GM23338 (cell line): Measurements from ENCODE around the gene CADPS. TPM values are rescaled to one million over a fixed set of nuclear protein-coding genes. Genes with fewer than 3 reads are reported as not detected.

Experiments used
- CTCF ChIP-seq, 2 experiments: fragments of 200-600 bp in 1 of 2; sonication (generic) in 1 of 2; conservative IDR thresholded peaks; 2 replicates each; pipeline versions ENCODE4 v1.5.1 to v1.6.1; 2016 to 2017; ENCODE audit warnings: antibody characterized with exemption in 2 of 2, low read depth in 2 of 2, mild to moderate bottlenecking in 2 of 2, moderate library complexity in 1 of 2
- EZH2 ChIP-seq: fragments of 200-600 bp; sonication (generic); IDR thresholded peaks from one replicate; pipeline ENCODE4 v1.8.0; 2017; ENCODE audit warnings: antibody characterized with exemption, mild to moderate bottlenecking, low read depth; ENCODE audit not compliant: unreplicated experiment
- EZH2phosphoT487 ChIP-seq: fragments of 200-600 bp; sonication (generic); IDR thresholded peaks from one replicate; pipeline ENCODE4 v1.8.1; 2018; ENCODE audit warnings: antibody characterized with exemption; ENCODE audit not compliant: unreplicated experiment
- POLR2AphosphoS5 ChIP-seq: IDR thresholded peaks from 2 replicates; pipeline ENCODE4 v1.6.1; 2016; ENCODE audit warnings: antibody characterized with exemption, low read depth
- REST ChIP-seq: IDR thresholded peaks from one replicate; pipeline ENCODE4 v1.6.1; 2018; ENCODE audit warnings: antibody characterized with exemption; ENCODE audit not compliant: unreplicated experiment
- ZNF114 ChIP-seq: fragments of 250-450 bp; sonication (Bioruptor Pico); IDR thresholded peaks from 2 replicates; pipeline ENCODE4 v1.5.0; 2020; ENCODE audit warnings: mild to moderate bottlenecking, moderate library complexity
- ZNF462 ChIP-seq: fragments of 250-450 bp; sonication (Bioruptor Pico); IDR thresholded peaks from 2 replicates; pipeline ENCODE4 v1.5.0; 2020; ENCODE audit warnings: mild to moderate bottlenecking, moderate library complexity
- polyA plus RNA-seq: library from polyadenylated mRNA; unstranded; fragments of >200 nt; fragmentation: Nextera tagmentation; extraction: Ambion mirVana; gene quantifications from 2 replicates; pipeline ENCODE4 v1.2.1, GENCODE V29; 2016
- total RNA-seq: library from RNA; depleted of rRNA; stranded (reverse); fragments of >200 nt; shearing (Covaris generic); gene quantifications from 2 replicates; pipeline ENCODE4 v1.2.3, GENCODE V29; 2014

CADPS gene
- total and polyA plus RNA-seq, 2 experiments from 2014 or later, result 14.7 to 22.0 TPM

GRCh38 chr3:62614527-62614926 lies 260.7 kb downstream of the CADPS start (continued):
- TF ChIP-seq ZNF462 (CRISPR knock-in tag), result no peak
- TF ChIP-seq ZNF114 (CRISPR knock-in tag), result no peak
- no peak for TF ChIP-seq REST
- no peak for TF ChIP-seq EZH2
- TF ChIP-seq POLR2AphosphoS5, result no peak
- TF ChIP-seq EZH2phosphoT487, result no peak
- TF ChIP-seq CTCF (conservative IDR thresholded peaks at IDR 0.05; ENCODE audit: low read depth in 2 of 2), result no peak
